SK-N-SH (cell line): Measurements from ENCODE around the gene PPP2R5D. TPM values are rescaled to one million over a fixed set of nuclear protein-coding genes. Genes with fewer than 3 reads are reported as not detected.
A peak's percentile ranks its signal among the peaks of the same experiment; 100 is the strongest.

Source experiments
- CTCF ChIA-PET: fragments of 300-600, 350-600 bp; formaldehyde crosslinking; extraction: SDS; loops from one replicate; lab custom pipeline; 2021; lab: Yijun Ruan, JAX
- POLR2A ChIA-PET: fragments of 350-600 bp; sonication (Branson Sonifier 250); formaldehyde crosslinking; extraction: SDS; loops from one replicate; lab custom pipeline; 2020; ENCODE audit warnings: antibody characterized with exemption, inconsistent platforms; lab: Yijun Ruan, JAX
- DNase-seq: peaks from one replicate; pipeline ENCODE4 v3.0.0; 2012
- H2AFZ ChIP-seq: fragments of 200-600 bp; sonication (generic); 2 replicates; pipeline ENCODE4 v1.8.1; 2016; ENCODE audit warnings: antibody characterized with exemption, mild to moderate bottlenecking, low read depth
- H3F3A ChIP-seq: fragments of 200-600 bp; sonication (generic); replicated peaks from 2 replicates; pipeline ENCODE3; 2016; ENCODE audit warnings: antibody characterized with exemption, mild to moderate bottlenecking; ENCODE audit not compliant: insufficient read depth
- H3K27ac ChIP-seq, 2 experiments: fragments of 200-500 bp in 1 of 2; fragments of 200-600 bp in 1 of 2; sonication (Bioruptor generic) in 1 of 2; sonication (generic), shearing (Covaris generic) in 1 of 2; 2 replicates each; pipeline versions ENCODE4 v1.5.1 to v1.6.1; 2014 to 2016; ENCODE audit warnings: low read depth in 2 of 2, inconsistent platforms in 1 of 2, low read length in 1 of 2, mild to moderate bottlenecking in 1 of 2, mixed read lengths in 1 of 2
- H3K27me3 ChIP-seq: fragments of 200-600 bp; sonication (generic), shearing (Covaris generic); 2 replicates; pipeline ENCODE4 v1.6.1; 2016; ENCODE audit warnings: mixed run types; ENCODE audit not compliant: insufficient read depth
- H3K36me3 ChIP-seq, 2 experiments: fragments of 200-500 bp in 1 of 2; fragments of 200-600 bp in 1 of 2; sonication (Bioruptor generic) in 1 of 2; sonication (generic) in 1 of 2; replicated peaks in 1 of 2; 2 replicates each; pipeline versions ENCODE3 to v1.5.1; 2014 to 2016; ENCODE audit warnings: low read length in 1 of 2, mild to moderate bottlenecking in 1 of 2; ENCODE audit not compliant: insufficient read depth in 2 of 2, control insufficient read depth in 1 of 2
- H3K4me1 ChIP-seq, 2 experiments: fragments of 200-500 bp in 1 of 2; fragments of 200-600 bp in 1 of 2; sonication (Bioruptor generic) in 1 of 2; sonication (generic), shearing (Covaris generic) in 1 of 2; 2 replicates each; pipeline versions ENCODE4 v1.5.1 to v1.6.1; 2014 to 2016; ENCODE audit warnings: low read depth in 1 of 2, low read length in 1 of 2, mixed run types in 1 of 2; ENCODE audit not compliant: insufficient read depth in 2 of 2, control insufficient read depth in 1 of 2
- H3K4me2 ChIP-seq: fragments of 200-600 bp; sonication (generic), shearing (Covaris generic); 2 replicates; pipeline ENCODE4 v1.6.1; 2017; ENCODE audit warnings: mixed run types
- H3K4me3 ChIP-seq, 2 experiments: fragments of 200-500 bp in 1 of 2; fragments of 200-600 bp in 1 of 2; sonication (Bioruptor generic) in 1 of 2; sonication (generic), shearing (Covaris generic) in 1 of 2; 2 replicates each; pipeline versions ENCODE4 v1.5.1 to v1.8.1; 2014 to 2016; ENCODE audit warnings: low read depth in 2 of 2, inconsistent platforms in 1 of 2, low read length in 1 of 2, mild to moderate bottlenecking in 1 of 2, mixed read lengths in 1 of 2, moderate library complexity in 1 of 2
- H3K79me2 ChIP-seq: fragments of 200-600 bp; sonication (generic); 2 replicates; pipeline ENCODE4 v1.8.1; 2017; ENCODE audit warnings: mild to moderate bottlenecking; ENCODE audit not compliant: insufficient read depth
- H3K9ac ChIP-seq: fragments of 200-600 bp; sonication (generic); 2 replicates; pipeline ENCODE4 v1.6.1; 2017; ENCODE audit warnings: mixed run types
- H3K9me2 ChIP-seq: fragments of 200-600 bp; sonication (generic); 2 replicates; pipeline ENCODE4 v1.6.1; 2017; ENCODE audit warnings: mixed run types
- H3K9me3 ChIP-seq: fragments of 200-600 bp; sonication (generic); 2 replicates; pipeline ENCODE4 v1.6.1; 2017; ENCODE audit warnings: mixed run types, mild to moderate bottlenecking, moderate library complexity
- H4K20me1 ChIP-seq: fragments of 200-600 bp; sonication (generic); 2 replicates; pipeline ENCODE4 v1.6.1; 2017; ENCODE audit warnings: mild to moderate bottlenecking, mixed run types; ENCODE audit not compliant: insufficient read depth
- EP300 ChIP-seq, 2 experiments: IDR thresholded peaks; 2 replicates each; pipeline versions ENCODE4 v1.4.0 to v1.6.1; 2012; ENCODE audit warnings: borderline replicate concordance in 1 of 2, low read depth in 1 of 2, low read length in 1 of 2
- EZH2phosphoT487 ChIP-seq: fragments of 200-600 bp; sonication (generic); IDR thresholded peaks from 2 replicates; pipeline ENCODE4 v1.6.1; 2017; ENCODE audit warnings: low read depth, mixed run types, mild to moderate bottlenecking, antibody characterized with exemption, moderate library complexity, borderline replicate concordance
- FOSL2 ChIP-seq: IDR thresholded peaks from 2 replicates; pipeline ENCODE4 v1.4.0; 2012; ENCODE audit warnings: low read depth, mild to moderate bottlenecking, moderate library complexity, borderline replicate concordance
- FOXM1 ChIP-seq: IDR thresholded peaks from 2 replicates; pipeline ENCODE4 v1.4.0; 2012; ENCODE audit warnings: low read depth, mild to moderate bottlenecking
- JUND ChIP-seq: IDR thresholded peaks from 2 replicates; pipeline ENCODE4 v1.4.0; 2012
- MEF2A ChIP-seq: IDR thresholded peaks from 2 replicates; pipeline ENCODE4 v1.4.0; 2012; ENCODE audit warnings: low read depth, borderline replicate concordance
- RAD21 ChIP-seq: IDR thresholded peaks from 2 replicates; pipeline ENCODE4 v1.6.1; 2012; ENCODE audit warnings: mild to moderate bottlenecking, low read length
- RXRA ChIP-seq: IDR thresholded peaks from 2 replicates; pipeline ENCODE4 v1.4.0; 2012; ENCODE audit warnings: low read depth, mild to moderate bottlenecking, borderline replicate concordance
- TAF1 ChIP-seq: IDR thresholded peaks from 2 replicates; pipeline ENCODE4 v1.6.1; 2012; ENCODE audit warnings: low read depth, mild to moderate bottlenecking, low read length, moderate library complexity, borderline replicate concordance
- TCF12 ChIP-seq: IDR thresholded peaks from 2 replicates; pipeline ENCODE4 v1.4.0; 2012
- YY1 ChIP-seq: IDR thresholded peaks from 2 replicates; pipeline ENCODE4 v1.4.0; 2012; ENCODE audit warnings: low read depth, mild to moderate bottlenecking
- WGBS: methylation state at CpG from one replicate; pipeline ENCODE4 v1.1.6; 2017; ENCODE audit warnings: low lambda C conversion rate; 5-methylcytosine and 5-hydroxymethylcytosine counted together
- polyA plus RNA-seq, 3 experiments: library from polyadenylated mRNA; depleted of rRNA; stranded (reverse); fragments of >200 nt; gene quantifications; 2 replicates each; pipeline ENCODE4 v1.2.3, GENCODE V29; 2012
- TF ChIP-seq, protein P1 (sequence below): IDR thresholded peaks from 2 replicates; pipeline ENCODE4; 2012
- TF ChIP-seq, protein P2 (sequence below): fragments of 150-350 bp; IDR thresholded peaks from 2 replicates; pipeline ENCODE4 v1.6.1; 2017; ENCODE audit warnings: antibody characterized with exemption, low read length, low read depth, borderline replicate concordance
- TF ChIP-seq, protein P3 (sequence below): fragments of 200-600 bp; sonication (generic); IDR thresholded peaks from 2 replicates; pipeline ENCODE4 v1.6.1; 2017; ENCODE audit warnings: antibody characterized with exemption, mild to moderate bottlenecking, moderate library complexity

Gene PPP2R5D
- polyA plus RNA-seq, 1 of the 3 experiments (the other 2 are of a cell fraction) = 37.6 TPM

DNA sequence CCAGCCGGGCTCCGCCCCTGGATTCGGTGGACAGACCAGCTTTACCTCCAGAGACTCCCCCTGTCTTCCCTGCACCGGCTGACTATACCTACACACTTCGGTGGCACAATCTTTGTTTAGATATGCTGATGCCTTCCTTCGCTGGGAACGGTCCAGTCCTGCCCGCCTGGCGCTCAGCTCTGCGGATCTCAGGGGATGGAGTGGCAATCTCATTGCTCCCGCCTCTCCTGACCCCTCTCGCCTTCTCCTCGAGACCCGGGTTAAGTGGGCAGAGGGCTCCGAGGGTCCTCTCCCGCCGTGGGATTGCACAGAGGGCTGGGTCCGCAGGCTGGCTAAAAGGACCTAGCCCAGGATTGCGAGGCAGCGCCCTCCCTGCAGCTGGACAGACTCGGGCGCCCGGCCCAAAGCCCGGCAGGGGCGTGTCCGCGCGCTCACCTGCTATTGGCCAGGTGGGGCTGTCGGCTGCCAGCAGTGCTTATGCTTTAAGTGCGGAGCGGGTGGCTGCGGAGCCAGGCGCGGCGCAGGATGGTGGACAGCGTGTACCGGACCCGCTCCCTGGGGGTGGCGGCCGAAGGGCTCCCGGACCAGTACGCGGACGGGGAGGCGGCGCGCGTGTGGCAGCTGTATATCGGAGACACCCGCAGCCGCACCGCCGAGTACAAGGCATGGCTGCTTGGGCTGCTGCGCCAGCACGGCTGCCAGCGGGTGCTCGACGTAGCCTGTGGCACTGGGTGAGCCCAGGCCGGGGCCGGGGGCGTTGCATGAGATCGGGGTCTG is 23.9 kb upstream of the PPP2R5D start, which contains the start of gene GNMT:
Gene GNMT (plus strand): TSS at position 512 of the 777 bp plus-strand sequence. CDS start 14 bp downstream, at position 526.
- Histone ChIP-seq H3K4me1 (peaks cover 0 to 7% of the 10 kb centered on the region in 2 experiments; a peak in 1 of 4 replicates), H3K4me2 (no peak within 1 kb of the TSS; the same call in 1 of the 2 replicates), H3K27me3 (no peaks in the 10 kb centered on the region), H3K9me2 (no peaks in the 10 kb centered on the region), H3F3A (no peaks in the 10 kb centered on the region), H3K36me3 (peaks cover 0 to 15% of the 10 kb centered on the region in 2 experiments), H3K4me3 (peak within 1 kb of the TSS in 1 of 2 experiments; percentile 34; a peak in 2 of 4 replicates), H4K20me1 (no peaks in the 10 kb centered on the region), H3K79me2 (no peaks in the 10 kb centered on the region), H3K9me3 (no peaks in the 10 kb centered on the region), H3K27ac (no peak within 1 kb of the TSS), H3K9ac (no peak within 1 kb of the TSS), H2AFZ (no peak within 1 kb of the TSS)
- POLR2A ChIA-PET = interaction anchor here (1.0 to 1.5 kb wide), 3 partner anchors 14 to 31 kb away, joined by 3 to 5 read pairs (median 4); partner anchors contain the start of genes CNPY3 and PEX6
- TF ChIP-seq TAF1 (no peak), JUND (no peak), MEF2A (no peak), YY1 (no peak), TCF12 (no peak), EP300 (IDR thresholded peaks at IDR 0.05; ENCODE audit: borderline replicate concordance in 1 of 2, low read depth in 1 of 2, low read length in 1 of 2) (no peak), RAD21 (no peak), FOSL2 (no peak), RXRA (no peak)
- TF ChIP-seq, protein P1, sequence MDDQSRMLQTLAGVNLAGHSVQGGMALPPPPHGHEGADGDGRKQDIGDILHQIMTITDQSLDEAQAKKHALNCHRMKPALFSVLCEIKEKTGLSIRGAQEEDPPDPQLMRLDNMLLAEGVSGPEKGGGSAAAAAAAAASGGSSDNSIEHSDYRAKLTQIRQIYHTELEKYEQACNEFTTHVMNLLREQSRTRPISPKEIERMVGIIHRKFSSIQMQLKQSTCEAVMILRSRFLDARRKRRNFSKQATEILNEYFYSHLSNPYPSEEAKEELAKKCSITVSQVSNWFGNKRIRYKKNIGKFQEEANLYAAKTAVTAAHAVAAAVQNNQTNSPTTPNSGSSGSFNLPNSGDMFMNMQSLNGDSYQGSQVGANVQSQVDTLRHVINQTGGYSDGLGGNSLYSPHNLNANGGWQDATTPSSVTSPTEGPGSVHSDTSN = no peak
- TF ChIP-seq, protein P2, sequence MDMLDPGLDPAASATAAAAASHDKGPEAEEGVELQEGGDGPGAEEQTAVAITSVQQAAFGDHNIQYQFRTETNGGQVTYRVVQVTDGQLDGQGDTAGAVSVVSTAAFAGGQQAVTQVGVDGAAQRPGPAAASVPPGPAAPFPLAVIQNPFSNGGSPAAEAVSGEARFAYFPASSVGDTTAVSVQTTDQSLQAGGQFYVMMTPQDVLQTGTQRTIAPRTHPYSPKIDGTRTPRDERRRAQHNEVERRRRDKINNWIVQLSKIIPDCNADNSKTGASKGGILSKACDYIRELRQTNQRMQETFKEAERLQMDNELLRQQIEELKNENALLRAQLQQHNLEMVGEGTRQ = no peak
- WGBS = 58% methylated on average over 23 of the region's 62 CpGs
- CTCF ChIA-PET = interaction anchor here (1.1 to 1.2 kb wide), 2 partner anchors 75 to 170 kb away, joined by 3 read pairs; no protein-coding TSS in a partner anchor
- peak; percentile 84 for DNase-seq

DNA sequence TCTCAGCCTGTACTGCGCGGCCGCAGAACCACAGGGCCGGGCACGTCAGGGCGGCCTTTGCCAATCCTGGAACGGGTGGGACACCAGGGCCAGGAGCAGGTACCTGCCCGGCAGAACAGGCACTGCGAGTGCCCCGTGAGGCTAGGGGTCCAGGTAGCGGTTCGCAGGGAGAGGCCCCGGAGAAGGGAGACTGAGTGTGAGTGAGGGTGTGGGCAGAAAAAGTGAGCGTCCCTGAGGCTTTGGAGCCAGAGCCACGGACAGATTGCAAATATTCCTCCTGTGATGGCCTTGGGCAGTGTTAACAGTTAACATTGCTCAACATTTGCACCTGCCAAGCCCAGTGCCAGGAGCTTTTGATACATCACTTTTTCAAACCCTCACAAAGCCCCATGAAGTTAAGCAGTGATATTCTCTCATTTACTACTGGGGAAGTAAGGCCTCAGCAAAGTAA is 23.3 kb upstream of the PPP2R5D start:
- whole genome bisulfite sequencing = 74% methylated on average over 15 of the region's 15 CpGs
- TF ChIP-seq FOXM1 (no peak), RAD21 (no peak), TCF12 (no peak), EZH2phosphoT487 (no peak), JUND (no peak), MEF2A (no peak), YY1 (no peak)
- TF ChIP-seq, protein P3, sequence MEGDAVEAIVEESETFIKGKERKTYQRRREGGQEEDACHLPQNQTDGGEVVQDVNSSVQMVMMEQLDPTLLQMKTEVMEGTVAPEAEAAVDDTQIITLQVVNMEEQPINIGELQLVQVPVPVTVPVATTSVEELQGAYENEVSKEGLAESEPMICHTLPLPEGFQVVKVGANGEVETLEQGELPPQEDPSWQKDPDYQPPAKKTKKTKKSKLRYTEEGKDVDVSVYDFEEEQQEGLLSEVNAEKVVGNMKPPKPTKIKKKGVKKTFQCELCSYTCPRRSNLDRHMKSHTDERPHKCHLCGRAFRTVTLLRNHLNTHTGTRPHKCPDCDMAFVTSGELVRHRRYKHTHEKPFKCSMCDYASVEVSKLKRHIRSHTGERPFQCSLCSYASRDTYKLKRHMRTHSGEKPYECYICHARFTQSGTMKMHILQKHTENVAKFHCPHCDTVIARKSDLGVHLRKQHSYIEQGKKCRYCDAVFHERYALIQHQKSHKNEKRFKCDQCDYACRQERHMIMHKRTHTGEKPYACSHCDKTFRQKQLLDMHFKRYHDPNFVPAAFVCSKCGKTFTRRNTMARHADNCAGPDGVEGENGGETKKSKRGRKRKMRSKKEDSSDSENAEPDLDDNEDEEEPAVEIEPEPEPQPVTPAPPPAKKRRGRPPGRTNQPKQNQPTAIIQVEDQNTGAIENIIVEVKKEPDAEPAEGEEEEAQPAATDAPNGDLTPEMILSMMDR = no peak
- CTCF ChIA-PET = interaction anchor here (1.2 kb wide), 1 partner anchor 75 kb away, joined by 3 read pairs; no protein-coding TSS in a partner anchor

More for the DNA sequence above, 23.3 kb upstream of the PPP2R5D start:
- Histone ChIP-seq H3K4me3 (peak overlapping the region in 1 of 2 experiments; percentile 34; a peak in 2 of 4 replicates), H3K36me3 (peaks cover 0 to 19% of the 10 kb centered on the region in 2 experiments), H3F3A (no peaks in the 10 kb centered on the region), H3K4me2 (no peak overlapping the region), H2AFZ (no peak overlapping the region), H3K9me3 (no peaks in the 10 kb centered on the region), H3K79me2 (no peaks in the 10 kb centered on the region), H3K9me2 (no peaks in the 10 kb centered on the region), H4K20me1 (no peaks in the 10 kb centered on the region), H3K4me1 (peaks cover 0 to 7% of the 10 kb centered on the region in 2 experiments; a peak in 1 of 4 replicates), H3K9ac (no peak overlapping the region), H3K27me3 (no peaks in the 10 kb centered on the region), H3K27ac (no peak overlapping the region)
- no peak for DNase-seq
- POLR2A ChIA-PET = interaction anchor here (0.5 to 1.2 kb wide), 3 partner anchors 8 to 32 kb away, joined by 3 to 8 read pairs (median 4); partner anchors contain the start of gene CNPY3
